Stimulated activated CD8-positive, alpha-beta memory T cell treated with anti-CD3 and anti-CD28 coated beads, Interleukin-4, amount 100 ng/mL, for 4 hours (primary cell): ENCODE results near the gene CLDN3.
"Not testable (repeated sequence)": the region's sequence is repeated elsewhere in the genome, so short reads cannot be mapped to it uniquely, and the experiment has no call there.

Experiments used
- DNase-seq, 2 donors: peaks; one replicate each; pipeline ENCODE4 v3.0.0-alpha.2; 2020; ENCODE audit warnings: low read depth in 2 of 2, low spot score in 1 of 2

The CLDN3 gene

GRCh38 chr7:73738220-73738611, 31.9 kb downstream of the CLDN3 start:
- no peak for DNase-seq

- no peak for DNase-seq
Observed at GRCh38 chr7:73737491-73738219, 32.4 kb downstream of the CLDN3 start.

- no peak for DNase-seq
Observed at GRCh38 chr7:73736885-73737284, 33.2 kb downstream of the CLDN3 start.

- DNase-seq = no peak
Observed at GRCh38 chr7:73735528-73735905, 34.6 kb downstream of the CLDN3 start.

GRCh38 chr7:73734619-73735527, 35.2 kb downstream of the CLDN3 start:
- peak; percentile 60 to 70 for DNase-seq

- no peak for DNase-seq
Observed at GRCh38 chr7:73732397-73732796, 37.7 kb downstream of the CLDN3 start.

- DNase-seq = no peak
Observed at GRCh38 chr7:73730485-73730884, 39.6 kb downstream of the CLDN3 start.

GRCh38 chr7:73728551-73728950, 41.5 kb downstream of the CLDN3 start:
- no peak for DNase-seq

- no peak for DNase-seq
Observed at GRCh38 chr7:73727952-73728351, 42.1 kb downstream of the CLDN3 start.

- no peak for DNase-seq
Observed at GRCh38 chr7:73726083-73726466, 44.0 kb downstream of the CLDN3 start.

GRCh38 chr7:73723813-73724212, 46.3 kb downstream of the CLDN3 start:
- no peak for DNase-seq

GRCh38 chr7:73722785-73723184, 47.3 kb downstream of the CLDN3 start:
- DNase-seq = no peak

- not testable (repeated sequence) for DNase-seq
Observed at GRCh38 chr7:73722182-73722581, 47.9 kb downstream of the CLDN3 start.

- DNase-seq = no peak
Observed at GRCh38 chr7:73721377-73721817, 48.7 kb downstream of the CLDN3 start.

GRCh38 chr7:73720443-73720842, 49.6 kb downstream of the CLDN3 start:
- not testable (repeated sequence) for DNase-seq

- no peak for DNase-seq
Observed at GRCh38 chr7:73719806-73720169, 50.3 kb downstream of the CLDN3 start.
